GM12878 (cell line): ENCODE data around the gene DPP4. TPM values are rescaled to one million over a fixed set of nuclear protein-coding genes. Genes with fewer than 3 reads are reported as not detected.

Experiments
- E2F4 ChIP-seq: IDR thresholded peaks from 2 replicates; pipeline ENCODE4 v1.6.1; 2012; ENCODE audit warnings: low read depth, low read length, improper control_type of control experiment
- E2F8 ChIP-seq: fragments of 450-650 bp; IDR thresholded peaks from 2 replicates; pipeline ENCODE4 v1.6.1; 2018; ENCODE audit warnings: mild to moderate bottlenecking, low read depth, moderate library complexity; ENCODE audit not compliant: partially characterized antibody
- ZBTB4 ChIP-seq: fragments of 450-650 bp; formaldehyde crosslinking; IDR thresholded peaks from 2 replicates; pipeline ENCODE4 v1.4.0; 2022; ENCODE audit warnings: mild to moderate bottlenecking, moderate library complexity
- polyA plus RNA-seq, 11 experiments: library from polyadenylated mRNA; depleted of rRNA in 4 of 11; unstranded in 6 of 11; stranded (reverse) in 5 of 11; fragments of >200 nt; fragmentation: Nextera tagmentation in 4 of 11; fragmentation: Illumina TruSeq in 1 of 11; extraction: Ambion mirVana in 4 of 11; extraction: Trizol in 1 of 11; gene quantifications; 1 replicate in 1 of 11; 2 replicates in 10 of 11; pipeline versions ENCODE4 v1.2.1 to v1.2.3, GENCODE V29; 2011 to 2016; ENCODE audit warnings: inconsistent platforms in 2 of 11, missing spikeins in 2 of 11, low read depth in 1 of 11
- total RNA-seq, 4 experiments: library from RNA; depleted of rRNA in 3 of 4; stranded (reverse); fragments of >200 nt in 3 of 4; fragmentation: Illumina TruSeq in 1 of 4; extraction: Trizol in 1 of 4; gene quantifications; 2 replicates each; pipeline versions ENCODE4 v1.2.1 to v1.2.3, GENCODE V29; 2013 to 2021
- TF ChIP-seq, protein P1 (sequence below): fragments of 450-650 bp; IDR thresholded peaks from 2 replicates; pipeline ENCODE4 v1.6.1; 2018; ENCODE audit warnings: borderline replicate concordance, mild to moderate bottlenecking; ENCODE audit not compliant: partially characterized antibody

DPP4 gene
- total and polyA plus RNA-seq, 10 of the 15 experiments (the other 5 are each of a cell fraction or from before 2014, with no cell fraction given): 4.1 to 11.4 (median 9.3) TPM

DNA sequence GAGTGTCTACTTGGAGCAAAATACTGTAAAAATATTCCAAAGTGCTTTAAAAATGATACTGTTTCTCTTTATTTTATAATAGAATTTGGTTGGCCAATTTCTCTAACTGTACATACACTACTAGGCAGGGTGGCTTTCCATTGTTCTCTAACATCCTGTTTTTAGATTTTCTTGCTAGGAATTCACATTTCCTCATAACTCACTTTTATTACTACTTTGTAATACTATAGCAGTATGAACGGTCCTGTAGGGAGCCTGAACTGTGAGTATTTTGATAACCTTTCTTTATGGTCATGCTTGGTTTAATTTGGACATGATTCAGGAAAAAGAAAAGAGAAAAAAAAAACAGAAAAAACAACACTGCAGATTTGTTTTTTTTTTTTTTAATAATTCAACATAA is 40.3 kb upstream of the DPP4 start (continued):
- TF ChIP-seq ZBTB4 (CRISPR knock-in tag) (no peak), E2F4 (no peak), E2F8 (no peak)
- TF ChIP-seq, protein P1, sequence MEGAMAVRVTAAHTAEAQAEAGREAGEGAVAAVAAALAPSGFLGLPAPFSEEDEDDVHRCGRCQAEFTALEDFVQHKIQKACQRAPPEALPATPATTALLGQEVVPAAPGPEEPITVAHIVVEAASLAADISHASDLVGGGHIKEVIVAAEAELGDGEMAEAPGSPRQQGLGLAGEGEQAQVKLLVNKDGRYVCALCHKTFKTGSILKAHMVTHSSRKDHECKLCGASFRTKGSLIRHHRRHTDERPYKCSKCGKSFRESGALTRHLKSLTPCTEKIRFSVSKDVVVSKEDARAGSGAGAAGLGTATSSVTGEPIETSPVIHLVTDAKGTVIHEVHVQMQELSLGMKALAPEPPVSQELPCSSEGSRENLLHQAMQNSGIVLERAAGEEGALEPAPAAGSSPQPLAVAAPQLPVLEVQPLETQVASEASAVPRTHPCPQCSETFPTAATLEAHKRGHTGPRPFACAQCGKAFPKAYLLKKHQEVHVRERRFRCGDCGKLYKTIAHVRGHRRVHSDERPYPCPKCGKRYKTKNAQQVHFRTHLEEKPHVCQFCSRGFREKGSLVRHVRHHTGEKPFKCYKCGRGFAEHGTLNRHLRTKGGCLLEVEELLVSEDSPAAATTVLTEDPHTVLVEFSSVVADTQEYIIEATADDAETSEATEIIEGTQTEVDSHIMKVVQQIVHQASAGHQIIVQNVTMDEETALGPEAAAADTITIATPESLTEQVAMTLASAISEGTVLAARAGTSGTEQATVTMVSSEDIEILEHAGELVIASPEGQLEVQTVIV: no peak
- TF ChIP-seq, all 136 proteins: peak for 0
